ENCODE measurements around the gene TNFRSF13B. TPM values are rescaled to one million over a fixed set of nuclear protein-coding genes. Genes with fewer than 3 reads are reported as not detected.

Gene TNFRSF13B
- total and polyA plus RNA-seq, 2 donors (not counting 3 experiments of a cell fraction or from before 2014, with no cell fraction given): not detected

DNA sequence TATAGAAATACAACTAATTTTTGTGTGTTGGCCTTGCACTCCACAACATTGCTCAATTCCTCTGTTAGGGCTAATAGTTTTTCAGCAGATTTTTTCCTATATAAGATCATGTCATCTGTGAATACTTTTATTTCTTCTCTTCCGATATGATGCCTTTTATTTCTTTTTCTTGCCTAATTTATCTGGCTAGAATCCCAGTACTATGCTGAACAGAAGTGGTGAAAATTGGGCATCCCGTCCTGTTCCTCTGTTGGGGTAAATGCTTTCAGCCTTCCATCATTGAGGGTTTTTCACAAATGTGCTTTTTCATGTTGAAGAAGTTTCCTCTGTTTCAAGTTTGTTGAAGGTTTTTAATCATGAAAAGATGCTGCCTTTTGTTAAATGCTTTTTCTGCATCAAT lies 22.7 kb upstream of the TNFRSF13B start:
- no peak overlapping the region for H3K4me2 ChIP-seq (ENCODE audit: insufficient read depth, low read length)
- CTCF ChIA-PET: interaction anchor here (6.1 kb wide), 1 partner anchor 16 kb away, joined by 100 read pairs; no protein-coding TSS in a partner anchor
- dilution Hi-C loops (cut with MboI; ENCODE audit: extremely low pct_ligation_motif_present, low sequenced_read_pairs): no loop called here

More for the DNA sequence above, 22.7 kb upstream of the TNFRSF13B start:
- TF ChIP-seq, protein P1, sequence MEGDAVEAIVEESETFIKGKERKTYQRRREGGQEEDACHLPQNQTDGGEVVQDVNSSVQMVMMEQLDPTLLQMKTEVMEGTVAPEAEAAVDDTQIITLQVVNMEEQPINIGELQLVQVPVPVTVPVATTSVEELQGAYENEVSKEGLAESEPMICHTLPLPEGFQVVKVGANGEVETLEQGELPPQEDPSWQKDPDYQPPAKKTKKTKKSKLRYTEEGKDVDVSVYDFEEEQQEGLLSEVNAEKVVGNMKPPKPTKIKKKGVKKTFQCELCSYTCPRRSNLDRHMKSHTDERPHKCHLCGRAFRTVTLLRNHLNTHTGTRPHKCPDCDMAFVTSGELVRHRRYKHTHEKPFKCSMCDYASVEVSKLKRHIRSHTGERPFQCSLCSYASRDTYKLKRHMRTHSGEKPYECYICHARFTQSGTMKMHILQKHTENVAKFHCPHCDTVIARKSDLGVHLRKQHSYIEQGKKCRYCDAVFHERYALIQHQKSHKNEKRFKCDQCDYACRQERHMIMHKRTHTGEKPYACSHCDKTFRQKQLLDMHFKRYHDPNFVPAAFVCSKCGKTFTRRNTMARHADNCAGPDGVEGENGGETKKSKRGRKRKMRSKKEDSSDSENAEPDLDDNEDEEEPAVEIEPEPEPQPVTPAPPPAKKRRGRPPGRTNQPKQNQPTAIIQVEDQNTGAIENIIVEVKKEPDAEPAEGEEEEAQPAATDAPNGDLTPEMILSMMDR (IDR thresholded peaks at IDR 0.05; ENCODE audit: extremely low read depth in 1 of 2, insufficient read depth in 1 of 2, low read depth in 1 of 2, low read length in 2 of 2): no peak
- TF ChIP-seq, protein P2, sequence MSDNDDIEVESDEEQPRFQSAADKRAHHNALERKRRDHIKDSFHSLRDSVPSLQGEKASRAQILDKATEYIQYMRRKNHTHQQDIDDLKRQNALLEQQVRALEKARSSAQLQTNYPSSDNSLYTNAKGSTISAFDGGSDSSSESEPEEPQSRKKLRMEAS (IDR thresholded peaks at IDR 0.05; ENCODE audit: insufficient read depth, insufficient read length): no peak
- Histone ChIP-seq H3K9me3 (replicated peaks; ENCODE audit: control insufficient read depth, insufficient read depth, low read length) (no peaks in the 10 kb centered on the region), H3K4me3 (replicated peaks in 1 of 3; ENCODE audit: insufficient read depth in 1 of 3, low read depth in 1 of 3, low read length in 3 of 3) (no peak overlapping the region), H4K20me1 (replicated peaks; ENCODE audit: control insufficient read depth, extremely low read depth, insufficient read depth, low read length) (no peaks in the 10 kb centered on the region), H3K79me2 (ENCODE audit: control insufficient read depth, insufficient read depth, low read length) (no peaks in the 10 kb centered on the region), H3K27ac (ENCODE audit: insufficient read depth, low read depth, low read length) (no peak overlapping the region), H3K4me1 (ENCODE audit: control insufficient read depth, extremely low read depth, insufficient read depth, low read length) (peaks cover 3% of the 10 kb centered on the region), H3K27me3 (ENCODE audit: control insufficient read depth in 2 of 2, insufficient read depth in 2 of 2, low read length in 2 of 2) (peaks cover 1 to 12% of the 10 kb centered on the region in 2 experiments), H3K36me3 (ENCODE audit: control insufficient read depth in 2 of 2, extremely low read depth in 1 of 2, insufficient read depth in 2 of 2, low read length in 2 of 2) (no peaks in the 10 kb centered on the region), H2AFZ (ENCODE audit: low read depth, low read length) (no peak overlapping the region), H3K9ac (replicated peaks; ENCODE audit: extremely low read depth, insufficient read depth, low read length) (no peak overlapping the region), H3K9me1 (replicated peaks; ENCODE audit: control insufficient read depth, extremely low read depth, insufficient read depth, low read length) (no peaks in the 10 kb centered on the region)
- no peak for DNase-seq (ENCODE audit: low read depth, low spot score)
- intact Hi-C loops (cut with micrococcal nuclease): loop anchor here (5.0 kb wide), 1 partner anchor 198 kb away; no protein-coding TSS in a partner anchor
- BruUV-seq (replicated peaks): no TSS peak
- POLR2A ChIA-PET: no interaction called here
- FAIRE-seq: no peak
